Measurements from ENCODE around the gene BIRC2.

Gene BIRC2

DNA sequence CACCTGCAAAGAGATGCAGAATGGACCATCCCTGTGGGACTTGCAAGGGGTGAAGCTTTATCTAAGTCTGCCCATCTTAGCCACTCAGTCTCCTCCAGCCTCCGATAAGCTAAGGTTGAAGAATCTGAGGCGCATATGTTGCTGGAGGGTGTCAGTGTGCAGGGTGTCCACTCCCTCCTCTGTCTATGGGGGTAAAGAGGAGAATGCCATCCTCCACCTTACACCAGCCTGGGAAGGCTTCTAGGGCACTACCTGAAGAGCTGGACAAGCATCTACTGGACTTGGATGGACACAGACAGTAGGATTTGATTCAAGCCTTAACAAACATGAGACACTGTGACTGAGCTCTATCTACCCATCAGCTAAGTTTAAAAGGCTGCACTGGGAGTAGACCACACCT, 59.1 kb downstream of the BIRC2 start:
- DNase-seq (ENCODE audit: extremely low read depth, low read depth), result no peak

DNA sequence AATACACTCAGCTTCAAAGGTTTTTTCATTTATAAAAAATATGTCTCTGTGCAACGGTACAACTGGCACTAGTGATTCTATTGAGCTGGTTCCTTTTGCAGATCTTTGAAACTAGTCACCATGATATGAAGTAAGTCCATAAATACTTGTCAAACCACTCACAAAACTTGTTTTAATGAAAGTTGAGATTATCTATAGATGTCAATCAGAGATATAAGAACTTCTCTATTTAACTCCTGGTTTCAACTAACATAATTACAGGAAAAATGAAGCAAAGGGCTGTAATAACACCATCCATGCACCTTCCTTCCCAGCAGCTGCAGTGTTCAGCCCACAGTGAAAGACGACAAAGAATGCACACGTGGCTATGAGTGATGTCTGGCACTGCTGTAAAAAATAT, 60.9 kb downstream of the BIRC2 start:
- TF ChIP-seq, protein P1, sequence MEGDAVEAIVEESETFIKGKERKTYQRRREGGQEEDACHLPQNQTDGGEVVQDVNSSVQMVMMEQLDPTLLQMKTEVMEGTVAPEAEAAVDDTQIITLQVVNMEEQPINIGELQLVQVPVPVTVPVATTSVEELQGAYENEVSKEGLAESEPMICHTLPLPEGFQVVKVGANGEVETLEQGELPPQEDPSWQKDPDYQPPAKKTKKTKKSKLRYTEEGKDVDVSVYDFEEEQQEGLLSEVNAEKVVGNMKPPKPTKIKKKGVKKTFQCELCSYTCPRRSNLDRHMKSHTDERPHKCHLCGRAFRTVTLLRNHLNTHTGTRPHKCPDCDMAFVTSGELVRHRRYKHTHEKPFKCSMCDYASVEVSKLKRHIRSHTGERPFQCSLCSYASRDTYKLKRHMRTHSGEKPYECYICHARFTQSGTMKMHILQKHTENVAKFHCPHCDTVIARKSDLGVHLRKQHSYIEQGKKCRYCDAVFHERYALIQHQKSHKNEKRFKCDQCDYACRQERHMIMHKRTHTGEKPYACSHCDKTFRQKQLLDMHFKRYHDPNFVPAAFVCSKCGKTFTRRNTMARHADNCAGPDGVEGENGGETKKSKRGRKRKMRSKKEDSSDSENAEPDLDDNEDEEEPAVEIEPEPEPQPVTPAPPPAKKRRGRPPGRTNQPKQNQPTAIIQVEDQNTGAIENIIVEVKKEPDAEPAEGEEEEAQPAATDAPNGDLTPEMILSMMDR (IDR thresholded peaks at IDR 0.05; ENCODE audit: low read depth, low read length), result no peak
- DNase-seq (ENCODE audit: extremely low read depth, low read depth), result no peak

More for the DNA sequence above, 59.1 kb downstream of the BIRC2 start:
- TF ChIP-seq, protein P1 (IDR thresholded peaks at IDR 0.05; ENCODE audit: low read depth, low read length), result no peak

DNA sequence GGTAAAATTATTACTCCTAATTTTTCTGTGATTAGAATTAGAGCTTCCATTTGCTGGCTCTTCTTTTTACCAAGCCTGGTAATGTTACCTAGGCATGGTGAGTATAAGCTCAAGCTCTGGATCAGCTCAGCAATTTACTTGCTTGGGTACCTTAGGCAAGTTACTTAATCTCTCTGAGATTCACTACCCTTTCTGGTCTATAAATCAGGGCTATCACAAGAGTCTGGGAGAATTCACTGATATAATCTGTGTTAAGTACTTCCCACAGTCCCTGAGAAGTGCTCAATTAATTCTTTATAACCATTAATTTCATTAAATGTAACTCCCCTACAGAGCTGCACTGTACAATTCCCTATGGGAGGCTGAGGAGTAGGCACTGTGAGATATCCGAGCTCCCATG, 61.3 kb downstream of the BIRC2 start:
- TF ChIP-seq, protein P1 (IDR thresholded peaks at IDR 0.05; ENCODE audit: low read depth, low read length), result no peak
- no peak for DNase-seq (ENCODE audit: extremely low read depth, low read depth)

DNA sequence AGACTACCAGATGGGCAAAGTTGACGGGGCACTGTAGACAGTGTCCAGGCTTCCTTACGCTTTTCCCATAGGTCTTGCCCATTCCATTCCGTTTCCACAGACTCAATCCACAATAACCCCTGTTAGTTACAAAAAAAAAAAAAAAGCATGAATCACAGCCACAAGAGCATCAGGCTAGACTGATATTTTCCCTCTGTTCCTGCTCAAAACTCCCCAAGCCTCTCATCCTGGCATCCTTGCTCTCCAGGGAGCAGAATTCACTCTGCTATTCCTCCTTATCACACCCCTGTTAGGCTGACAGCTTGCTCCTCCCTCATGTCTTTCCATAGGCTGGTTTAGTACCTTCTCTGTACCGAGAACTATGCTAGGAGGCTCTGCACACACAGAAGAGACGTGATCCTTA, 63.4 kb downstream of the BIRC2 start:
- DNase-seq (ENCODE audit: extremely low read depth, low read depth), result no peak
- TF ChIP-seq, protein P1 (IDR thresholded peaks at IDR 0.05; ENCODE audit: low read depth, low read length), result no peak

DNA sequence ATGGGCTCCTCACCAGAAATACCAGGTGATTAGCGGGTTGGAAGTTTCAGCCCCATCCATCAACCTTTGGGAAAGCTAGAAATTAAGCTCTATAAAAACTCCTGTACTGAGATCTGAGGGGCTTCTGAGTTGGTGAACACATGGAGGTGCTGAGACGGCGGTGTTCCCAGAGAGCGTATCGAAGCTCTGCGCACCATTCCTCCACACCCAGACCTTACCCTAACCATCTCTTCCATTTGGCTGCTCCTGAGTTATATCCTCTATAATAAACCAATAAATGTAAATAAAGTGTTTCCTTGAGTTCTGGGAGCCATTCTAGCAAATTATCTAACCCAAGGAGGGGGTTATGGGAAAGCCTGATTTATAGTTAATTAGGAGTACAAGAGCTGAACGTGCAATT, 64.1 kb downstream of the BIRC2 start:
- TF ChIP-seq, protein P1 (IDR thresholded peaks at IDR 0.05; ENCODE audit: low read depth, low read length), result no peak
- DNase-seq (ENCODE audit: extremely low read depth, low read depth), result no peak

DNA sequence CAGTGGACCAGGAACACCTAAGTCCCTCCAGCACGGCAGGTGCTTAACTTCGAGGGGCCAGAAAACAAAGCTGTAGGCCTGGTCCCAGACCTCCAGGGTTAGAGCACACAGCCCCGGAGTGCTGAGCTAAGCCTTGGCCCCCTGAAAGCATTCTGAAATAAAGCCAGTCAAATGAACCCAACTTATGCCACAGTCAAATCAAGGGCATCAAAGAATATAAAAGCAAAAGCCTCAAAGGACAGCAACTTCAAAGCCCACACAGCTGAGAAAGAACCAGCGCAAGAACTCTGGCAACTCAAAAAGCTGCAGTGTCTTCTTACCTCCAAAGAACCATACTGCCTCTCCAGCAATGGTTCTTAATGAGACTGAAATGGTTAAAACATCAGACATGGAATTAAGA, 66.5 kb downstream of the BIRC2 start:
- DNase-seq (ENCODE audit: extremely low read depth, low read depth), result no peak
- TF ChIP-seq, protein P1 (IDR thresholded peaks at IDR 0.05; ENCODE audit: low read depth, low read length), result no peak

DNA sequence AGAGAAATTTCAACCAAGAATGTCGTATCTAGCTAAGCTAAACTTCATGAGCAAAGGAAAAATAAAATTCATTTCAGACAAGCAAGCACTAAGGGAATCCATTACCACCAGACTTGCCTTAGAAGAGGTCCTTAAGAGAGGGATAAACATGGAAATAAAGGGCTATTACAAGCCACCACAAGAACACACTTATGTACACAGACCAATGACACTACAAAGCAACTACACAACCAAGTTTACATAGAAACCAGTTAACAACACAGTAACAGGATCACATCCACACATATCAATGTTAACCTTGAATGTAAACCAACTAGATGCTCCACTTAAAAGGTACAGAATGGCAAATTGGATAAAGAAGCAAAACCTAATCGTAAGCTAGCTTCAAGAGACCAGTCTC, 67.5 kb downstream of the BIRC2 start:
- no peak for DNase-seq (ENCODE audit: extremely low read depth, low read depth)
- TF ChIP-seq, protein P1 (IDR thresholded peaks at IDR 0.05; ENCODE audit: low read depth, low read length), result no peak
